GM13976 (cell line): ENCODE measurements around the gene FIGNL2.

Source experiments
- DNase-seq: peaks from one replicate; pipeline ENCODE4 v3.0.0; 2012; ENCODE audit warnings: low spot score
- in situ Hi-C: fragments of 300-500 bp; cut with MboI; formaldehyde crosslinking; loops from one replicate; pipeline ENCODE4 v1.12.0; 2022; ENCODE audit warnings: low sequenced_read_pairs, mixed read lengths, inconsistent platforms; ENCODE audit not compliant: unreplicated experiment
- TF ChIP-seq, protein P1 (sequence below): IDR thresholded peaks from 2 replicates; pipeline ENCODE4 v1.5.1; 2012; ENCODE audit warnings: borderline replicate concordance, mild to moderate bottlenecking; ENCODE audit not compliant: insufficient read depth; ENCODE audit errors: extremely low read depth, missing control alignments, control extremely low read depth

Gene FIGNL2

DNA sequence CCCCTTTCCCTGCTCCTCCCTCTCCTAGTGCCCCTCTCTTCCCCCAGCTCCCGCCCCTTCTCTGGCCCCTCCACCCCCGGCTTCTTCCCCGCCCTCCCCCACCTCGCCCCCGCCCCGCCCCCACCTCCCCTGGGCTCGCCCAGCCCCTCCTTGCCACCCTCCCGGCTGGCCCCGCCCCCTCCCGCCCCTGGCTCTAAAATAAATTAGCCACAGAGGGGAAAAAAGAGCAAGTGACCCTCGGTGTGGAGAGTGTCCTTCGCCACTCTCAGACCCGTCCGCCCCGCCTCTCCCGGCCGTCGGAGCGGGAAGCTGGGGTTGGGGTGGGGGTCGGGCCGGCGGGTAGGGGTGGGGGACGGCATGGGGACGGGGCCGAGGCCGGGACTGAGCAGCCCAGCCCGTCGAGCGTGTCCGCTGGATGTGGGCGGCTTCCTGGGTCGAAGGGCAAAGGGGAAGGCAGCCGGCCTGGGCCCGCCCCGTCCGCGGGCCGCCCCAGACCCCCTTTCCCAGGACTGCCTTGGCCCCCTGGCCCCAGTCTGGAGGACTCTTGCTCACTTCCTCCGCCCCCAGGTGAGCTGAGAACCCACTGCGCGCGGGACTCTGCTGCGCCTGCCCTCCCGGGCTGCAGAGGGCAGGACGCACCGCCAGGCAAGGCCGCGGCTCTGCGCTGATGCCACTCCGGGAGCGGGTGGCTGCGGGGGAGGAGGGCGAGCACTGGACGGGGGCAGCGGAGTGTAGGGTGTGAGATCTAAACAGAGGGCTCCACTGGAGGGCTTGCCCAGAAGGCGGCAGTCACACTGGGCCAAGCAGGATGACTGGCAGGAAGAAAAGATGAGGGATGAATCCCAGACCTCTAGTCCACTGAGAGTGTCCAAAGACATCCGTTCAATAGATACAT lies 570 bp upstream of the FIGNL2 start:
- in situ Hi-C loops, result no loop called here
- no peak for DNase-seq
- TF ChIP-seq, protein P1, sequence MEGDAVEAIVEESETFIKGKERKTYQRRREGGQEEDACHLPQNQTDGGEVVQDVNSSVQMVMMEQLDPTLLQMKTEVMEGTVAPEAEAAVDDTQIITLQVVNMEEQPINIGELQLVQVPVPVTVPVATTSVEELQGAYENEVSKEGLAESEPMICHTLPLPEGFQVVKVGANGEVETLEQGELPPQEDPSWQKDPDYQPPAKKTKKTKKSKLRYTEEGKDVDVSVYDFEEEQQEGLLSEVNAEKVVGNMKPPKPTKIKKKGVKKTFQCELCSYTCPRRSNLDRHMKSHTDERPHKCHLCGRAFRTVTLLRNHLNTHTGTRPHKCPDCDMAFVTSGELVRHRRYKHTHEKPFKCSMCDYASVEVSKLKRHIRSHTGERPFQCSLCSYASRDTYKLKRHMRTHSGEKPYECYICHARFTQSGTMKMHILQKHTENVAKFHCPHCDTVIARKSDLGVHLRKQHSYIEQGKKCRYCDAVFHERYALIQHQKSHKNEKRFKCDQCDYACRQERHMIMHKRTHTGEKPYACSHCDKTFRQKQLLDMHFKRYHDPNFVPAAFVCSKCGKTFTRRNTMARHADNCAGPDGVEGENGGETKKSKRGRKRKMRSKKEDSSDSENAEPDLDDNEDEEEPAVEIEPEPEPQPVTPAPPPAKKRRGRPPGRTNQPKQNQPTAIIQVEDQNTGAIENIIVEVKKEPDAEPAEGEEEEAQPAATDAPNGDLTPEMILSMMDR, result no peak

DNA sequence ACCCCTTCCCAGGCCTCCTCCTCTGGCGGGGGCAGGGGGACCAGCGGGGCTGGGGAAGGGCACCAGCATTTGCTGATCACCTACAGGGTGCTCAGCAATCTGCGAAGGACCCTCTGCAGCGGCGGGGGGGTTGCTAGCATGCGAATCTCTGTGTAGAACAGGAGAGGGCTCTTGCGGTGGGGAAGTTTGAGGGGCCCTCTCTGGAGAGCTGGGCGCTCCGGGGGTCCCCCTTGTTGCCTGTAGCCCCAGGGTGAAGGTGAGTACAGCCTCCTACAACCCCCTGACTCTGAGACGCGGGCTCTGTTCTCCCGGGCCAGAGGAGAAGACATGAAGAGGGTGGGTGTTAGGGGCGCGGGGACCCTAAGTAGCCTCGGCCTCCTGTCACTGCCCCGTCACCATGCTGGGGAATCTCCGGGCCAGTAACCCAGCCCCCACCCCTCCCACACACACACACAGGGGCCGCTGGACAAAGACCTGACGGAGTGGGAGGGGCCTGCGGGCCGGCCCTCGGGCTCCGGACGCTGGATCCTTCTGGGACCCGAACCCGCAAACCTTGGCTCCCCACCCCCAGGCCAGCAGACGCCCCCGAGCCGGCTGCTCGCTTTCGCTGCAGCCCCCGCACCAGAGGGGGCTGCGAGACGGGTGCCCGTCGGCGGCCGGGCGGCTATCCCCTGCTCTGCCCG lies 734 bp downstream of the FIGNL2 start:
- no peak for DNase-seq
- TF ChIP-seq, protein P1, result no peak

DNA sequence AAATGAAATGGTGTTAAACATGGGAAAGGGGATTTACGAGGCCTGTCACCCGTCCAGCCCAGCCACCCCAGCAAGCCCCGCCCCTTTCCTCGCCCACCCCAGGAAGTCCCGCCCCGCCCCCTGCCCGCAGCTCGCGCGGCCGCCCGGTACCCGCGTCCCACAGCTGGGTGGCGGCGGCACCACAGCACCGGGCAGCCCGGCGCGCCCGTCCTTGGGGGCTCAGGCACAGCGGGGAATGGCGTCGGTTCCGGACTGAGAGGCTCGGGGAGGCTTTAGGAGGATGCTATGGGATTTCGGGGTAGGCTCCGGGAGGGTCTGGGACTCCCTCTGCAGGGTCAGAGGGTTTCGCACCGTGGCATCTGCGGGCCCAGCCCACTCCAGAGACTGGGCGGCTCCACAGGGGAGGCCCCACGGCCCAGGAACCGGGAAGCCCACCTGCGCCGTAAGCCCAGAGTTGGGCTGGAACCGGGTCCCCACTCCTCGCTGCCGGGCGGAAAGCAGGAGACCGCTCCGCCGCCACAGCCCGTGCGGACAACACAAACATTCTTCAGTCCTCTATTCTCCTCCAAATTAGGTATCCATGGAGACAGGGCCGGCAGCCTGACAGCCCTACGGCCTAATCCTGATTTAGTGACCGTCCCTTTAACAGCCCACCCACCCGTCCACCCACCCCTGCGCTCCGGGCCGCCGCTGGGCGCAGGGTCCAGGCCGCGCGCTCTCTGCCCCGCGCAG lies 1.4 kb downstream of the FIGNL2 start:
- TF ChIP-seq, protein P1, result no peak
- peak; percentile 70 for DNase-seq
- in situ Hi-C loops, result no loop called here

More for the DNA sequence above, 734 bp downstream of the FIGNL2 start:
- in situ Hi-C loops, result no loop called here

DNA sequence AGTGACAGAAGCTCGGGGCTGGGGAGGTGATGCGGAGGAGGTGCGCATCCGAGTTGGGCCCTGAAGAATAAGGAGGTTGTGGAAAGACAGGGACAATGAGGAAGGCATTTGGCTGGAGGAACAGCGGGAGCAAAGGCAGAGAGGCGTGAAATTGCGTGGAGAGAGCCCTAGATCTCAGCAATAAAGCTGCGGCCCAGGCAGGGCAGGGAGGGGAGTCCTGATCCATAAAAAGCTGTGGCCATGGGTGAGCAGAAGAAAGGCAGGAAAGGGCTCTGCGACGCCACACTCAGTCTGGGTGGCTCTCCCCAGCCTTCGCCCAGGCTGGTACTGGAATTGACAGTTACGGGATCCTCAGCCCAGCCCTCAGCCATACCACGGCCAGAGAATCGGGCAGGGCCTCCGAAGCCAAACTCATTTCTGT lies 2.2 kb downstream of the FIGNL2 start:
- TF ChIP-seq, protein P1, result no peak
- in situ Hi-C loops, result no loop called here

DNA sequence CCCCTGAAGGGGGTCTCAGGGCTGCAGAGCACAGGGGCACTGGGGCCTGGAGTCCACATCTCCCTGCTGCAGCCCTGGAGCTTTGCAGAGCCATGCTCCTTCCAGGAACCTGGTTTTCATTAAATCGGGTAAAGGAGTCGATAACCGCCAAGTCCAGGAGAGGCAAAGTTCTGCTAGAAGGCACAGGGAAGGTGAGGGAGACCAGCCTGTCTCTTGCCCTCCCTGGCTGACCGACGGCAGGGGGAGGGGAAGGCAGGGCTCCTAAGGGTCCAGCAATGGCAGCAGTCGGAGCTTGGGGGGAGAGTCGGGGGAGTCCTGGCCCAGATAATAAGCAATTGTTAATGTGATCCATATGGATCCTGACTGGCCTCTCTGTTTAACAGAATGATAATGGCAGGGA lies 3.0 kb downstream of the FIGNL2 start:
- in situ Hi-C loops, result no loop called here
- TF ChIP-seq, protein P1, result no peak
- DNase-seq, result no peak

More for the DNA sequence above, 2.2 kb downstream of the FIGNL2 start:
- no peak for DNase-seq

DNA sequence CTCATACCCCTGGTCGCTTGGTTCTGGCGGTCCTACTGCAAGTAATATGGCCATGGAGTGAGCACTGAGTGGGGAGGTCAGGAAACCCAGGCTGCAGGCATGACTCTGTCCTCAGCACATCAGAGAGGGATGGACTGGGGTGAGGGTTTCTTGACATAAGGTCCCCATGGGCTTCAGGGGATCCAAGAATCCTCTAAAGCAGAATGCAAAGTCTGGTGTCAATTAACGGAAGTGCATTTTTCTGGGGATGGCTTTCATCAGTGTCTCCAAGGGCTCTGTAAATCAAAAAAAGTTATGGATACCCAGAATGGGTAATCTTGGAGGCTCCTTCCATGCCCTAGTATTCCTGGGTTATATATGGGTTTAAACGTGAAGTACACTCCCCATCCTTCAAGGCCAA lies 3.7 kb downstream of the FIGNL2 start:
- in situ Hi-C loops, result no loop called here
- DNase-seq, result no peak
- TF ChIP-seq, protein P1, result no peak
